Activated CD8-positive, alpha-beta T cell treated with anti-CD3 and anti-CD28 coated beads for 36 hours (primary cell): ENCODE results near the gene CATSPER1. TPM values are rescaled to one million over a fixed set of nuclear protein-coding genes. Genes with fewer than 3 reads are reported as not detected.

ENCODE experiments used
- ATAC-seq: fragments of 200-7000 bp; cut with Tn5 transposase; one replicate; pipeline ENCODE4 v1.10.0; 2021; ENCODE audit warnings: mild to moderate bottlenecking, moderate library complexity
- CTCF ChIA-PET: fragments of 350-600 bp; sonication (Branson Sonifier 250); formaldehyde crosslinking; loops from one replicate; lab custom pipeline; 2021; ENCODE audit warnings: antibody characterized with exemption; lab: Charles Lee
- POLR2A ChIA-PET: fragments of 350-600 bp; sonication (Branson Sonifier 250); formaldehyde crosslinking; loops from one replicate; lab custom pipeline; 2021; ENCODE audit warnings: antibody characterized with exemption; lab: Charles Lee
- DNase-seq: peaks from one replicate; pipeline ENCODE4 v3.0.0-alpha.2; 2020
- H3K27ac Mint-ChIP-seq: one replicate; pipeline ENCODE4 v1.8.0; 2021; ENCODE audit warnings: mild to moderate bottlenecking, mixed read lengths
- H3K27me3 Mint-ChIP-seq: one replicate; pipeline ENCODE4 v1.8.0; 2021; ENCODE audit warnings: mixed read lengths
- H3K36me3 Mint-ChIP-seq: one replicate; pipeline ENCODE4 v1.8.0; 2021; ENCODE audit warnings: low read depth, mixed read lengths
- H3K4me1 Mint-ChIP-seq: one replicate; pipeline ENCODE4 v1.8.0; 2021; ENCODE audit warnings: low read depth, mixed read lengths
- H3K4me3 Mint-ChIP-seq: one replicate; pipeline ENCODE4 v1.8.0; 2021; ENCODE audit warnings: mild to moderate bottlenecking, moderate library complexity, mixed read lengths
- H3K9me3 Mint-ChIP-seq: one replicate; pipeline ENCODE4 v1.8.0; 2021; ENCODE audit warnings: mixed read lengths
- intact Hi-C: fragments of 100-400 bp; cut with micrococcal nuclease; formaldehyde crosslinking; loops from one replicate; pipeline ENCODE4 v1.10.0; 2022
- total RNA-seq, 2 experiments: library from RNA; stranded (reverse); gene quantifications; one replicate each; pipeline ENCODE4 v1.2.3, GENCODE V29; 2021
- TF ChIP-seq, protein P1 (sequence below): fragments of 200-600 bp; IDR thresholded peaks from one replicate; pipeline ENCODE4 v1.8.0; 2022; ENCODE audit warnings: antibody characterized with exemption, mild to moderate bottlenecking

CATSPER1 gene
- total RNA-seq, 2 experiments from 2014 or later: not detected

DNA sequence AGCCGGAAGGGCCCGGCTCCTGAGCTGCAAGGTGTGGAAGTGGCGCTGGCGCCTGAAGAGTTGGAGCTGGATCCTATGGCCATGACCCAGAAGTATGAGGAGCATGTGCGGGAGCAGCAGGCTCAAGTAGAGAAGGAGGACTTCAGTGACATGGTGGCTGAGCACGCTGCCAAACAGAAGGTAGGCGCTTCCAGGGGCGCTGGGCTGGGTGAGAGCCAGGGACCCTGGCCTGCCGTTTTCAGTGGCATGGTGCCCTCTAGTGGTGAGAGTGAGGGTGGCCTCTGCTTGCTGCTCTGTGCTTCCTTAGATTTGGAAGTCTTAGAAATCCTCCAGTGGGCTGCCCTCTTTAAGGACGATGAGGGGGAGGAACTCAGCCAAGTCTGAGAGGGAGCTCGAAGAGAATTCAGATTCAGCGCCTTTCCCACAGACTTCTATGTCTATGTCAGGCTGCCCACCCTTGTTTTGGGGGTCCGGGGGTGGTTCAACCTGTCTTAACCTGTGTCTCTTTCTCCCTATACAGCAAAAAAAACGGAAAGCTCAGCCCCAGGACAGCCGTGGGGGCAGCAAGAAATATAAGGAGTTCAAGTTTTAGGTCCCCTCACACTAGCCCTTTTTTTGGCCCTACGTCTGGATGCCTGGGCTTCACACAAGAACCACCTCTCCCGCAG is 42.0 kb upstream of the CATSPER1 start:
- ATAC-seq (peak; percentile 25), DNase-seq (peak; percentile 84)
- no peaks in the 10 kb centered on the region for H3K9me3 Mint-ChIP-seq
- CTCF ChIA-PET: interaction anchor here (0.6 to 10.2 kb wide), 40 partner anchors 9 to 784 kb away, joined by 3 to 133 read pairs (median 5); partner anchors contain the start of genes CCDC85B and SF3B2
- H3K36me3 Mint-ChIP-seq: peaks cover 71% of the 10 kb centered on the region
- intact Hi-C loops: loop anchor here (2.0 kb wide), 1 partner anchor 59 kb away; no protein-coding TSS in a partner anchor
- POLR2A ChIA-PET: interaction anchor here (0.5 to 11.1 kb wide), 10 partner anchors 12 to 218 kb away, joined by 3 to 131 read pairs (median 4); partner anchors contain the start of gene SF3B2
- H3K4me3 Mint-ChIP-seq: no peak overlapping the region
- H3K4me1 Mint-ChIP-seq: peaks cover 62% of the 10 kb centered on the region
- peak overlapping the region; percentile 95 for H3K27ac Mint-ChIP-seq
- TF ChIP-seq, protein P1, sequence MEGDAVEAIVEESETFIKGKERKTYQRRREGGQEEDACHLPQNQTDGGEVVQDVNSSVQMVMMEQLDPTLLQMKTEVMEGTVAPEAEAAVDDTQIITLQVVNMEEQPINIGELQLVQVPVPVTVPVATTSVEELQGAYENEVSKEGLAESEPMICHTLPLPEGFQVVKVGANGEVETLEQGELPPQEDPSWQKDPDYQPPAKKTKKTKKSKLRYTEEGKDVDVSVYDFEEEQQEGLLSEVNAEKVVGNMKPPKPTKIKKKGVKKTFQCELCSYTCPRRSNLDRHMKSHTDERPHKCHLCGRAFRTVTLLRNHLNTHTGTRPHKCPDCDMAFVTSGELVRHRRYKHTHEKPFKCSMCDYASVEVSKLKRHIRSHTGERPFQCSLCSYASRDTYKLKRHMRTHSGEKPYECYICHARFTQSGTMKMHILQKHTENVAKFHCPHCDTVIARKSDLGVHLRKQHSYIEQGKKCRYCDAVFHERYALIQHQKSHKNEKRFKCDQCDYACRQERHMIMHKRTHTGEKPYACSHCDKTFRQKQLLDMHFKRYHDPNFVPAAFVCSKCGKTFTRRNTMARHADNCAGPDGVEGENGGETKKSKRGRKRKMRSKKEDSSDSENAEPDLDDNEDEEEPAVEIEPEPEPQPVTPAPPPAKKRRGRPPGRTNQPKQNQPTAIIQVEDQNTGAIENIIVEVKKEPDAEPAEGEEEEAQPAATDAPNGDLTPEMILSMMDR: peak; percentile 88
- no peaks in the 10 kb centered on the region for H3K27me3 Mint-ChIP-seq

DNA sequence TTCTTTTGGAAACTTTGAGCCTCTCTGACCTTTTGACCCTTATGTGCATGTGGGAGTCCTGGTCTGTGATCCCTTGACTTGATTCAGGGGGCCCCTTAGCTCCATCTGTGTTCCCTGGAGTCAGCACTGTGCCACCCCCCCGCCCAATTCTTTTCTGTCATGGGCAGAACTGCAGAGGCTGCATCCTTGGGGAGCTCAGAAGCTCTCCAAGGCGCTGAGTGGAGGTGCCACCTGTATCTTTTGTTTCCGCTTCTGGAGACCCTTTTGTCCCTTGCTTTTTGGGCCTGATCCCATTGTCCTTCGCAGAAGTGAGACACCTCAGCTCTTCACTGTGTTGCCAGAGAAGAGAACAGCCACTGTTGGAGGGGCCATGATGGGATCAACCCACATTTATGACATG is 41.4 kb upstream of the CATSPER1 start:
- no peak overlapping the region for H3K4me3 Mint-ChIP-seq
- DNase-seq (no peak), ATAC-seq (no peak)
- CTCF ChIA-PET: interaction anchor here (0.8 to 10.2 kb wide), 24 partner anchors 9 to 784 kb away, joined by 3 to 133 read pairs (median 6); partner anchors contain the start of genes CCDC85B and SF3B2
- intact Hi-C loops: loop anchor here (2.0 kb wide), 1 partner anchor 59 kb away; no protein-coding TSS in a partner anchor
- POLR2A ChIA-PET: interaction anchor here (1.2 to 11.1 kb wide), 5 partner anchors 12 to 59 kb away, joined by 3 to 131 read pairs (median 6); partner anchors contain the start of gene SF3B2
- H3K36me3 Mint-ChIP-seq: peaks cover 71% of the 10 kb centered on the region
- H3K27me3 Mint-ChIP-seq: no peaks in the 10 kb centered on the region
- TF ChIP-seq, protein P1: no peak
- H3K27ac Mint-ChIP-seq: peak overlapping the region; percentile 95
- no peaks in the 10 kb centered on the region for H3K9me3 Mint-ChIP-seq
- H3K4me1 Mint-ChIP-seq: peaks cover 62% of the 10 kb centered on the region

DNA sequence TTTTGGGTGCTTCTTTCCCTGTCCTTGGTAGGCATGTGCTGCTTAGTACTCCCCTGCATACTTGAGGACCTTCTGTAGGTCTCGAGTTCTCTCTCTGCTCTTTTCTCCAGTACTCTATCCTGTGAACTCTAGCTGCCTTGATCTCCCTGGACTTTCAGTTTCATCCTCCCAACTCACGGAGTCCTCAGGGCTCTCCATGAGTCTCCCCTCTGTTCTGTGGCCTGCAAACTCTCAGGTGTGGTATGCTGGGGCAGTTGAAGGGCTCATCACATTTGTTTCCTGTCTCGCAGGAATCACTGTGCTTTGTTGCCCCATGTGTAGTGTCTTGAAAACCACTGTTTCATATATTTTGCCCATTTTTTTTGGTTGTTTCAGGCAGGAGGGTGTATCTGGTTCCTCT is 40.5 kb upstream of the CATSPER1 start:
- intact Hi-C loops: no loop called here
- ATAC-seq (no peak), DNase-seq (no peak)
- POLR2A ChIA-PET: interaction anchor here (1.6 to 11.1 kb wide), 3 partner anchors 11 to 60 kb away, joined by 6 to 131 read pairs (median 8); partner anchors contain the start of gene SF3B2
- H3K36me3 Mint-ChIP-seq: peaks cover 70% of the 10 kb centered on the region
- H3K9me3 Mint-ChIP-seq: no peaks in the 10 kb centered on the region
- TF ChIP-seq, protein P1: no peak
- H3K27ac Mint-ChIP-seq: peak overlapping the region; percentile 95
- H3K4me1 Mint-ChIP-seq: peaks cover 56% of the 10 kb centered on the region
- no peaks in the 10 kb centered on the region for H3K27me3 Mint-ChIP-seq
- no peak overlapping the region for H3K4me3 Mint-ChIP-seq
- CTCF ChIA-PET: interaction anchor here (1.2 to 10.2 kb wide), 12 partner anchors 8 to 785 kb away, joined by 3 to 133 read pairs (median 8); partner anchors contain the start of gene SF3B2

DNA sequence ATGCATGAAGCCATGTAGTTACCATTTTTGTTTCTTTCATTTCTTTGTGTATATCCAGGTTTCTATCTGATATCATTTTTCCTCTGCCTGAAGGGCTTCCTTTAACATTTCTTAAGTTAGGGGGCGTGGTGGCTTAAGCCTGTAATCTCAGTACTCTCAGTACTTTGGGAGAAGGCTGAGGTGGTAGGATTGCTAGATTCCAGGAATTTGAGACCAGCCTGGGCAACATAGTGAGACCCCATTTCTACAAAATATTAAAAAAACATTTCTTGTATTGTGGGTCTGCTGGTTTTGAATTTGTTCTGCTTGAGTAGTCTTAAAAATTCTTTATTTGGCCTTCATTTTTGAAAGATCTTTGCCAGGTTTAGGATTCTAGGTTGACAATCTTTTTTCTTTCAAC is 38.3 kb upstream of the CATSPER1 start:
- ChIA-PET POLR2A (interaction anchor here (11.1 kb wide), 1 partner anchor 9 kb away, joined by 131 read pairs; the partner anchor contains the start of gene SF3B2), CTCF (interaction anchor here (1.9 to 10.2 kb wide), 2 partner anchors 12 to 64 kb away, joined by 4 to 133 read pairs; partner anchors contain the start of gene SF3B2)
- DNase-seq: no peak
- no peaks in the 10 kb centered on the region for H3K9me3 Mint-ChIP-seq
- no peaks in the 10 kb centered on the region for H3K27me3 Mint-ChIP-seq
- ATAC-seq: no peak
- intact Hi-C loops: no loop called here
- peaks cover 74% of the 10 kb centered on the region for H3K4me1 Mint-ChIP-seq
- peaks cover 84% of the 10 kb centered on the region for H3K36me3 Mint-ChIP-seq
- no peak overlapping the region for H3K4me3 Mint-ChIP-seq
- TF ChIP-seq, protein P1: no peak
- H3K27ac Mint-ChIP-seq: peak overlapping the region; percentile 61
